HG02852 (cell line): Measurements from ENCODE around the gene OR2C1.

Experiments
- ATAC-seq: cut with Tn5 transposase; IDR thresholded peaks from one replicate; pipeline ENCODE4 v1.9.1; 2021; ENCODE audit warnings: mild to moderate bottlenecking, moderate library complexity; ENCODE audit not compliant: unreplicated experiment

OR2C1 gene

DNA sequence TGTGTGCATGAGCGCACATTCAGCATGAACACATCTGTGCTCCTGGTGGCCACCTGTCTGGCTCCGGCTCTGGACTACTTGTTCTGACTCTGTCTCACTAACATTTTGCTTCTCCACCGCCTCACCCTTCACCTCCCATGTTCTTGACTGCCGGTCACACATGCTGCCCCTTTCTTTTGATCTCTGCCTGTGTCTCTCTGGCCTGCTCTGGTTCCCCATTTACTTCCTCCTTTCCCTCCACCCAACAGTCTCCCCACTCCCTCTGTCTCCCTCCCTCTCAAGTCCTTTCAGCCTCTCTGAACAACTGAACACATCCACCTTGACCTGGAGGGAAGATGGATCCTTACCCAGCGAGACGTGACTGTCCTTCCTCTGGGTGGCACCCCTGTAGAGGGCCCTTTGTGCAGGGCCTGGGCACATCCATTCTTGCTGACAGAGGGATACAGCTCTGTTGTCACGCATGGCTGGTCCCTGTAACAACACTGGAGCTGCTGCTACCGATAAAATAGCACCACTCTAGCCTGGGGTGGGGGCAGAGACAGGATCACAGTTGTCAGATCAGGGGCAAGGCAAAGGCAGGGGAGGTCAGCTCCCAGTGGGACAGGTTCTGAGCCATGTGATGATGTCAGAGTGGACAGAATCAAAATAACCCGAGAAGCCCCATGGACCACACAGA is 34.1 kb downstream of the OR2C1 start:
- ATAC-seq, result no peak

DNA sequence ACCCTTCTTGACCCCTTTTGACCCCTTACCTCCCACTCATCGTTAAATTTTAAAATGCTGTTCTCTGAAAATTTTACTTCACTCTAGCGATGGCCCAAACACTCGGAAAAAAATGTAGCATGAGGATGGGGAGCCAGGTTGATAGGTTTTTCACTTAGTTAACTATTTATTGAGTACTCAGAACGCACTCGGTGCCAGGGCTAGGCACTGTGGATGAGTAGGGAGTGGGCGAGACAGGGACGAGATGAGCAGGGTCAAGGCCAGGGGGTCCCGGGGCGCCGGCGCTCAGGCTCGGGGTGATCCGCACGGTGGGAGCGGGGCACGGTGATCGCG is 44.7 kb downstream of the OR2C1 start:
- ATAC-seq, result no peak

DNA sequence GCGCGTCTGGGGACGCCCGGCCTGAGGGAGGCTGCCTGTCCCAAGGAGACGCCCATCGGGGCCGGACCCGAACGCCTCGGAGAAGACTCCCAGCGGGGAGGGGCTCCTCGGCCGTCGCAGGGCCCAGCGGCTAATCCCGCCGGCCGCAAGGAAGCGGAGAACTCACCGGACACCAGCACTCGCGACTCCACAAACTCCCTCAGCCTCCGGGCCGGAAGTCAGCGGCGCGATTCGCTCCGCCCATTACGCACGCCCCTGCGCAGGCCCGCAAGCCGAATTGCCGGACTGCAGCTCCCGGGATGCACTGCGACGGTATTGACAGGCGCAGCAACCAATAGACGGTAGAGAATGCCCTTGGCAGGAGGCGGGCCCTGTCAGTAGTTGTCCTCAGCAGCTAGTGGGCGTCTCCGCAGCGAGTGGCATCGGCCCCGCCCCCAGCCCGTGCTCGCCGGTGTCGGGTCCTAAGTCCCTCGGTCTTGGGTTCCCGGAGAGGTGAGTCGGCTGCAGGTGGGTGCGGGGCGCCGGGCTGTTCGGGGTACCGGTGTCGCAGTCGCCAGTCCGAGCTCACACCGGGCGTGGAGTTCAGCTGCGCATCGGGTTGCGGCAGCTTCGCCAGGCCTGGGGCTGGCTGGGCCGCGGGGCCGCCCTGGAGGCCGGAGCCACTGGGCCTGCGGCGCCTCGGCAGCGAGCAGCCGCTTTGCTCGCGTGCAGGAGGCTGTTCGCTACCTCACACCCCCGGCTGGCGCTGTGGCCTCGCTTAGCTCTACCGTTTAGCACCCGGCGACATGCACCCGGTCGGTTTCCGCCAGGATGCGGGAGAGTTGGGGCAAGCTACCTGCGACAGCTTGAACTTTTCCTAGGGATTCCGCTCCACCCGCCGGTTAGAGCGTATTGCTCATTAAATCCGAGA is 45.3 kb downstream of the OR2C1 start, which contains the start of the genes ZNF174 and ZSCAN32:
Gene ZNF174 (plus strand): TSS at position 437 of the 910 bp plus-strand sequence. CDS start 790 bp downstream, outside the sequence.
Gene ZSCAN32 (minus strand): TSS at position 226 of the 910 bp plus-strand sequence. CDS start 3,447 bp downstream, outside the sequence.
- ATAC-seq, result peak; percentile 94

DNA sequence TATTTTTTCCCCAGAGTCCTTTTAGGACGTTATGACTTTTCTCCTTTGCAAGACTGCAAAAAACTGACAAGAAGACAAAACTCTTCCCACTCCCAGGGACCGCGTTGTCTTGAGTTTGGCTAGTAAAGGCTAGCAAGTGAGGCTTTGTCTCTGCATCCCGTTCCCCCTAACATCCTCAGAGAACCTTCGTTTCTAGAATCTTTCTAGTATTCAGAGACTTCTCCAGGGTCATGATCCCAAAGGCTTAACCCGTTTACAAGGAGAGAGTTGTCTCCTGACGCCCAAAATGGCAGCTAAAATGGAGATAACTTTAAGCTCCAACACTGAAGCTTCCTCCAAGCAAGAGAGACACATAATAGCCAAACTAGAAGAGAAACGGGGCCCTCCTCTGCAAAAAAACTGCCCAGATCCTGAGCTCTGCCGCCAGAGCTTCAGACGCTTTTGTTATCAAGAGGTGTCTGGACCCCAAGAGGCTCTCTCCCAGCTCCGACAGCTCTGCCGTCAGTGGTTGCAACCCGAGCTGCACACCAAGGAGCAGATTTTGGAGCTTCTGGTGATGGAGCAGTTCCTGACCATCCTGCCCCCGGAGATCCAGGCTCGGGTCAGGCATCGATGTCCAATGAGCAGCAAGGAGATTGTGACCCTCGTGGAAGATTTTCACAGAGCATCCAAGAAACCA is 46.2 kb downstream of the OR2C1 start:
- ATAC-seq, result no peak
